Trophoblast cell (in vitro differentiated cells and primary cell): Measurements from ENCODE around the gene CD93.

Experiments used
- DNase-seq, 2 donors: peaks; one replicate each; pipeline ENCODE4 v3.0.0-alpha.2; 2016
- H2AFZ ChIP-seq: 2 replicates; pipeline ENCODE4 v1.6.1; 2013; ENCODE audit warnings: low read length, moderate library complexity, mild to moderate bottlenecking; ENCODE audit not compliant: insufficient read depth, poor library complexity
- H2AK5ac ChIP-seq: 2 replicates; pipeline ENCODE4 v1.6.1; 2013; ENCODE audit warnings: mild to moderate bottlenecking, low read length
- H2BK120ac ChIP-seq: 2 replicates; pipeline ENCODE4 v1.6.1; 2013; ENCODE audit warnings: low read length, mild to moderate bottlenecking, moderate library complexity; ENCODE audit not compliant: insufficient read depth, poor library complexity
- H2BK12ac ChIP-seq: 2 replicates; pipeline ENCODE4 v1.6.1; 2013; ENCODE audit warnings: mild to moderate bottlenecking, low read length, moderate library complexity
- H2BK5ac ChIP-seq: 2 replicates; pipeline ENCODE4 v1.6.1; 2013; ENCODE audit warnings: low read length, low read depth, moderate library complexity, mild to moderate bottlenecking; ENCODE audit not compliant: poor library complexity
- H3K14ac ChIP-seq: 2 replicates; pipeline ENCODE4 v1.6.1; 2013; ENCODE audit warnings: mild to moderate bottlenecking, low read length
- H3K18ac ChIP-seq: 2 replicates; pipeline ENCODE4 v1.6.1; 2013; ENCODE audit warnings: mild to moderate bottlenecking, low read length
- H3K23ac ChIP-seq: 2 replicates; pipeline ENCODE4 v1.6.1; 2013; ENCODE audit warnings: low read length
- H3K27ac ChIP-seq: 2 replicates; pipeline ENCODE4 v1.5.1; 2013; ENCODE audit warnings: low read depth, mild to moderate bottlenecking, inconsistent platforms, low read length, moderate library complexity
- H3K27me3 ChIP-seq: 2 replicates; pipeline ENCODE4 v1.6.1; 2013; ENCODE audit warnings: inconsistent platforms, mild to moderate bottlenecking, low read length, moderate library complexity; ENCODE audit not compliant: insufficient read depth
- H3K36me3 ChIP-seq, 2 experiments: 1 replicate in 1 of 2; 2 replicates in 1 of 2; pipeline ENCODE4 v1.6.1; 2013; ENCODE audit warnings: low read length in 2 of 2, mild to moderate bottlenecking in 2 of 2, moderate library complexity in 1 of 2; ENCODE audit not compliant: insufficient read depth in 2 of 2, control insufficient read depth in 1 of 2
- H3K4ac ChIP-seq: 2 replicates; pipeline ENCODE4 v1.6.1; 2013; ENCODE audit warnings: low read depth, mild to moderate bottlenecking, low read length, moderate library complexity
- H3K4me1 ChIP-seq, 2 experiments: 1 replicate in 1 of 2; 2 replicates in 1 of 2; pipeline ENCODE4 v1.6.1; 2013; ENCODE audit warnings: low read length in 2 of 2, mild to moderate bottlenecking in 2 of 2, moderate library complexity in 1 of 2; ENCODE audit not compliant: insufficient read depth in 2 of 2, control insufficient read depth in 1 of 2
- H3K4me2 ChIP-seq: 2 replicates; pipeline ENCODE4 v1.6.1; 2013; ENCODE audit warnings: inconsistent platforms, mild to moderate bottlenecking, low read length, moderate library complexity
- H3K4me3 ChIP-seq: 2 replicates; pipeline ENCODE4 v1.5.1; 2013; ENCODE audit warnings: mild to moderate bottlenecking, low read depth, low read length, inconsistent platforms
- H3K79me1 ChIP-seq: one replicate; pipeline ENCODE4 v1.6.1; 2013; ENCODE audit warnings: low read length
- H3K79me2 ChIP-seq: 2 replicates; pipeline ENCODE4 v1.6.1; 2013; ENCODE audit warnings: low read length, mild to moderate bottlenecking; ENCODE audit not compliant: control insufficient read depth, insufficient read depth, poor library complexity
- H3K9ac ChIP-seq: 2 replicates; pipeline ENCODE4 v1.6.1; 2013; ENCODE audit warnings: mild to moderate bottlenecking, low read length
- H3K9me3 ChIP-seq: 2 replicates; pipeline ENCODE4 v1.6.1; 2013; ENCODE audit warnings: low read depth, mild to moderate bottlenecking, control low read depth, inconsistent platforms, low read length; ENCODE audit not compliant: insufficient read depth
- H4K12ac ChIP-seq: 2 replicates; pipeline ENCODE4 v1.6.1; 2013; ENCODE audit warnings: low read depth, mild to moderate bottlenecking, low read length, moderate library complexity
- H4K8ac ChIP-seq: 2 replicates; pipeline ENCODE4 v1.6.1; 2013; ENCODE audit warnings: low read depth, mild to moderate bottlenecking, low read length, moderate library complexity
- H4K91ac ChIP-seq: one replicate; pipeline ENCODE4 v1.6.1; 2013; ENCODE audit warnings: low read depth, mild to moderate bottlenecking, low read length, moderate library complexity
- WGBS: extraction: QIAGEN DNeasy Blood & Tissue Kit; methylation state at CpG from one replicate; pipeline ENCODE4 v1.1.7; 2013; ENCODE audit warnings: missing lambda C conversion rate; ENCODE audit not compliant: insufficient read length, insufficient coverage; ENCODE audit errors: extremely low coverage; 5-methylcytosine and 5-hydroxymethylcytosine counted together

The CD93 gene

DNA sequence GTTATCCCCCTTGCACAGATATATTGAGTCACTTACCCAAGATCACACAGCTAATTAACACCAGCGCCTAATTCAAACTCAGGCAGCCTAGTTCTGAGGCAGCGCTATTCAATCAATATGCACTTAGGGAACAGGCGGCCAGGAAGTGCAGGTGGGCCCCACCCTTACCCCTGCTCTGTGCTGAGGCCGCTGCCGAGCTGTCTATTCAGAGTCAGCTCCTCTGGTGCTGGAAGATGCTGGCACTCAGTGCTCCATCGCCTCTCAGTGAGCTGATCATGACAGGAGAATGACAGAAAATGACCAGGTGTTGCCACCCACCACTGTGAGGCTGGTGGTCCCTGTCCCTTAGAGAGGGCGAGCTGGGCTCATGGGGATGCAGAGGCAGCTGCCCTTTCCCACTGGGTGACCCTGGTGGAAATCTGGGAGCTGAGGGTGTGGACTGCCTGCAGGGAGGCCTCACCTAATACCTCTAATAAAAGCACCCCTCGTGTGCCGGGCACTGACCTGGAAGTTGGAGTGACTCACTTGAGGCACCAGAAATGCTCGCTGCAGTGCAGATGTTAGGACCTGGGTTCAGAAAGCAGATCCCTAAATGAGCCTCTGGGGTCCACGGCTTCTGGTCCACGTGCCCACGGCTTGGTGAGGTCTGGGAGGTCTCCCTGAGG is 42.5 kb upstream of the CD93 start:
- H3K18ac ChIP-seq, result no peak overlapping the region

DNA sequence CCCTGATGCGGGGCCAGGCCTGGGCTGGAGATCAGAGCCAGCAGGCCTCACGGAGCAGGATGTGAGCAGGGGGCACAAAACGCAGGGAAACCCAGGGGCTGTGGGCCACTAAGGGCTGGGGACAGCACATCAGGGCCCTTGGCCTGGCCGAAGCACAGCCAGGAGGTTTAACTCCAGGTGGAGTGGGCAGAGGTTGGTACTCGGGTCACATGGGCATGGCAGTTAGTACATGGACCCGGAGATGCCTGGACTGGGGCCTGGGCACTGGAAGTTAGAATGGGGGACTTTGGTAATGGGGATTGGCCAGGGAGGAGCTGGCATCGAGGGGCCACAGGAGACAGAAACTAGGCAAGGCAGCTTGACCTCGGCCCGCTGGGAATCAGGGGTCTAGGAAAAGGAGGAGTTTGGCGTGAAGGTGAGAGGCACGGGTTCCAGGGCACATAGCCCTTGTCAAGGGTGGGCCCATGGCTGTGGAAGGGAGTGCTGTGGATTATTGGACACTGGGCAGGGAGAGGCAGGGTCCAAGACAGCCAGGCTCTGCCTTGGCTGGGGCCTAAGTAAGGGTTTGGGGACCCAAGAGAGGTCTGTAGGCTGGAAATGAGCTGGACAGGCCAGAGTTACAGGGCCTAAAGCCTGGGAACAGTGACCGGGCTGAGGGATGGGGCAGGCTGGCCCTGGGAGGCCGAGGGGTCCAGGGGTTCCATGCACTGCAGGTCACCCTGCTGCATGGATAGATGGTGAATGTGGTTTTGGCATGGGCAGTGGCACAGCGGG is 41.6 kb upstream of the CD93 start:
- no peak overlapping the region for H2BK120ac ChIP-seq

More for the DNA sequence above, 42.5 kb upstream of the CD93 start:
- H2BK12ac ChIP-seq, result no peak overlapping the region
- no peaks in the 10 kb centered on the region for H3K4me1 ChIP-seq
- H2AK5ac ChIP-seq, result no peak overlapping the region
- no peak overlapping the region for H3K9ac ChIP-seq
- H3K9me3 ChIP-seq, result no peaks in the 10 kb centered on the region
- no CpG with 5 or more reads among the region's 13 CpGs for WGBS
- no peaks in the 10 kb centered on the region for H3K36me3 ChIP-seq
- no peaks in the 10 kb centered on the region for H3K27me3 ChIP-seq
- H4K12ac ChIP-seq, result no peak overlapping the region
- H3K79me2 ChIP-seq, result no peaks in the 10 kb centered on the region
- H2AFZ ChIP-seq, result no peak overlapping the region
- H4K91ac ChIP-seq, result no peak overlapping the region
- H4K8ac ChIP-seq, result no peak overlapping the region
- no peaks in the 10 kb centered on the region for H3K79me1 ChIP-seq
- H3K4me3 ChIP-seq, result no peak overlapping the region
- DNase-seq, result no peak
- no peak overlapping the region for H2BK120ac ChIP-seq
- no peak overlapping the region for H2BK5ac ChIP-seq
- H3K23ac ChIP-seq, result no peak overlapping the region
- H3K27ac ChIP-seq, result no peak overlapping the region
- H3K4me2 ChIP-seq, result no peak overlapping the region
- H3K4ac ChIP-seq, result no peak overlapping the region
- no peak overlapping the region for H3K14ac ChIP-seq

DNA sequence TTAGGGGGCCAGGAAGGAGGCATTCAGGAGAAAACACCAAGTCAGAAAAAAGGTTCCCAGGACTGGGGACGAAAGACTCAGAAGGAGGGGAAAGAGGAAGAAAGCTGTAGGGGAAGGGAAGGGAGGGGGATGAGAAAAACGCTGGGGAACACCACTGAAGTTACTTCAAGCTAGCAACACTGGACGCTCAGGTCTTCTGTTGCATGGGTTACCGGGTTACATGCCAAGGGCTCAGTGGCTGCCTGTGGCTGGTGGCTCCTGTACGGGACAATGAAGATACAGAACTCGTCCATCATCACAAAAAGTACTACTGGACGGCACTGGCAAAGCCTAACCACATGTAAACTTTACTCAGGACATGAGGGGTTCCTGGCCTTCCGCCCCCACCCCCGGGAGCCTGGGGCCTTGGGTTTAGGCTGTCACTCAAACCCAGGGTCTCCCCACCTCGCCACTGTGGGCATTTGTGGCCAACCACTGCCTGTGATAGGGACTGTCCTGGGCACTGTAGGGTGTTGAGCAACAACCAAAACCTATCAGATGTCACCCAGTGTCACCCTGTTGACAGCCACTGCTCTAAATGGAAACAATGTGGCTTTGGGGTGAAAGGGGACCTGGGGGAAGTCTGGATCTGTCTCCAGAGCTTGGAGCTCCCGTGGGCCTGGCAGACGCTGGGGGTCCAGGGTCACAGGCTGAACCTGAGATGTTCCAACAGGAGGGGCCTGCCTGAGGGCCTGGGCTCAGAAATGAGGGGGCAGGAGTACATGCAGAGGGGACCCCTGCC is 40.3 kb upstream of the CD93 start:
- no peak overlapping the region for H2AK5ac ChIP-seq
- no peak overlapping the region for H4K12ac ChIP-seq
- H3K18ac ChIP-seq, result no peak overlapping the region
- H3K4ac ChIP-seq, result no peak overlapping the region
- no peaks in the 10 kb centered on the region for H3K9me3 ChIP-seq
- H4K8ac ChIP-seq, result no peak overlapping the region
- no CpG with 5 or more reads among the region's 12 CpGs for WGBS
- no peak overlapping the region for H4K91ac ChIP-seq
- no peaks in the 10 kb centered on the region for H3K79me1 ChIP-seq
- no peak for DNase-seq
- H3K4me1 ChIP-seq, result no peaks in the 10 kb centered on the region
- H3K4me2 ChIP-seq, result no peak overlapping the region
- H3K79me2 ChIP-seq, result no peaks in the 10 kb centered on the region
- H3K4me3 ChIP-seq, result no peak overlapping the region
- H3K14ac ChIP-seq, result no peak overlapping the region
- H3K27me3 ChIP-seq, result no peaks in the 10 kb centered on the region
- no peak overlapping the region for H2BK120ac ChIP-seq
- H2BK12ac ChIP-seq, result no peak overlapping the region
- H3K9ac ChIP-seq, result no peak overlapping the region
- no peak overlapping the region for H3K23ac ChIP-seq
- no peak overlapping the region for H2AFZ ChIP-seq
- no peak overlapping the region for H2BK5ac ChIP-seq
- H3K27ac ChIP-seq, result no peak overlapping the region
- H3K36me3 ChIP-seq, result no peaks in the 10 kb centered on the region

More for the DNA sequence above, 41.6 kb upstream of the CD93 start:
- Histone ChIP-seq H2AFZ (no peak overlapping the region), H3K27me3 (no peaks in the 10 kb centered on the region), H3K4me2 (no peak overlapping the region), H4K12ac (no peak overlapping the region), H3K79me1 (no peaks in the 10 kb centered on the region), H3K4ac (no peak overlapping the region), H2BK12ac (no peak overlapping the region), H3K79me2 (no peaks in the 10 kb centered on the region), H2BK5ac (no peak overlapping the region), H3K23ac (no peak overlapping the region), H3K9ac (no peak overlapping the region), H3K18ac (no peak overlapping the region), H4K91ac (no peak overlapping the region), H3K4me1 (no peaks in the 10 kb centered on the region), H3K36me3 (no peaks in the 10 kb centered on the region), H3K4me3 (no peak overlapping the region), H3K14ac (no peak overlapping the region), H3K27ac (no peak overlapping the region), H4K8ac (no peak overlapping the region), H3K9me3 (no peaks in the 10 kb centered on the region), H2AK5ac (no peak overlapping the region)
- WGBS, result no CpG with 5 or more reads among the region's 14 CpGs
- DNase-seq, result no peak

DNA sequence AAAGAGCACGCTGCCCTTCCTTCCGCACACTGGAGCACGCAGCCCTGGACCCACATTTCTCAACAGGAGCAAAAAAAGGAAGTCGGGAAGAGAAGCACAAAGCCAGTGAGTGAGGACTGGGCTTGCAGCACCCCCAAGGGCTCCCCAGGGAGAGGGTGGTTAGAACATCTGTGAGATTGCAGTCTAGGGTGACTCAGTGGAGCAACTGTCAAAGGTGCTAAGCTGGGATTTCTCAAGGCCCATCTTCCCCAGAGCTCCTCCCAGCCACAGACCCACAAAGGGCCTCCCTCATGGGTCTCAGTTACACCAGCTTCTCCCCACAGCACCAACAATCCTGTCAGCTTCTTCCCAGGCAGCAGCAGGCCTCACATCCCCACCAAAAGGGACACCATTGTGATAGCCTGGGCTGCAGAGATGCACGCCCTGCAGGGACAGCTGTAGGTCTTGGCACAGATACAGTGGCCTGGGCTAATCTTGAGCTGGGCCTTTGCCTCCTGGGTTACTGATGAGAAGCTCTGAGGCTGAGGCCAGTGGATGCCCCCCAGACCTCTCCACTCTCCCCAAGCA is 39.6 kb upstream of the CD93 start:
- Histone ChIP-seq H2BK5ac (no peak overlapping the region), H2BK12ac (no peak overlapping the region), H3K4ac (no peak overlapping the region), H3K36me3 (no peaks in the 10 kb centered on the region), H3K4me2 (no peak overlapping the region), H3K27me3 (no peaks in the 10 kb centered on the region), H3K23ac (no peak overlapping the region), H3K14ac (no peak overlapping the region), H2AFZ (no peak overlapping the region), H2BK120ac (no peak overlapping the region), H3K18ac (no peak overlapping the region), H3K9ac (no peak overlapping the region), H3K79me2 (no peaks in the 10 kb centered on the region), H4K91ac (no peak overlapping the region), H3K27ac (no peak overlapping the region), H4K8ac (no peak overlapping the region), H3K4me3 (no peak overlapping the region), H3K4me1 (no peaks in the 10 kb centered on the region), H3K9me3 (no peaks in the 10 kb centered on the region), H3K79me1 (no peaks in the 10 kb centered on the region), H4K12ac (no peak overlapping the region), H2AK5ac (no peak overlapping the region)
- peak in 1 of 2 donors; percentile 38 for DNase-seq
- WGBS, result no CpG with 5 or more reads among the region's 5 CpGs
